GM15510 (cell line): ENCODE data around the gene TUBAL3.

Experiments used
- POLR2A ChIP-seq: IDR thresholded peaks from 3 replicates; pipeline ENCODE4 v1.6.1; 2011; ENCODE audit warnings: borderline replicate concordance; ENCODE audit not compliant: insufficient read length; ENCODE audit errors: extremely low read depth

Gene TUBAL3

DNA sequence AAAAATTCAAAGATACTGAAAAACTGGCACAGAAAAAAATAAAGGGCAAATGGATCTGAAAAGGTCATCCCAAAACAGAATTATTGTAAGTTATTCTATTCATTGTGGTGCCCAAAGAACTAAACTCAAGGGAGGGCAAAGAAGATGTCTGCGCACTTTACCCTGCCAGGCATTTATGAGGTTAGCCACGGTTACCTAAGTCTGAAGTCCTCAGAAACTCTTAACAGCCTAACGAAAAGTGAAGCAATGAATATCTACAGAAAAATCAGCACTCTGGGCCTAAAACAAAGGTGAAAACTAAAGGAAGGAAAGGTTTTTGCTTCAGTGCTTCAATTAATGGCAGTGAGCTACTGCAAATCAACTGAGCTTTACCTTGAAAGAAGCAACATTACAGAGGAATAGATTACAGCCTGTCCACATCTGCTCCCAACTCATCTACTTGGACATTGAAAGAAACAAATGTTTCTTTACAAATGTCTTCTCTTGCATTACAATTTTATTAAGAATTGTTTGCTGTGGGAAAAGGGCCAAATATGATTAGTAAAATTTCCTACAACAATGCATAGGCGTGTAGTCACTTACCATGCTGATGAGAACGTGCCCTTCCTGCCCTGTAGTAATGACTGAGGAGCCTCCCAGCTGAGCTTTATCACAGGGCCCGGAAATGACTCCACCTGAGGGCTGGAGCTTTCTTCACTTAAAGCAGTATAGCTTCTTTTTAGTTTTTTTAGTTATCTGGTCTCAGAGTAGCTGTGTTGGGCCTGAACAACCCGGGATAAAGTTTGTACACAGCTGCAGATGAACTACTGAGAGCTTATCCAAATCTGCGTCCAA lies at the start of gene TUBAL3:
Gene TUBAL3 (minus strand): TSS at position 621 of the 834 bp plus-strand sequence. CDS start 36 bp downstream, at position 585.
- TF ChIP-seq POLR2A, result no peak

GRCh38 chr10:5453749-5454489 lies 49.3 kb upstream of the TUBAL3 start:
- no peak for TF ChIP-seq POLR2A

DNA sequence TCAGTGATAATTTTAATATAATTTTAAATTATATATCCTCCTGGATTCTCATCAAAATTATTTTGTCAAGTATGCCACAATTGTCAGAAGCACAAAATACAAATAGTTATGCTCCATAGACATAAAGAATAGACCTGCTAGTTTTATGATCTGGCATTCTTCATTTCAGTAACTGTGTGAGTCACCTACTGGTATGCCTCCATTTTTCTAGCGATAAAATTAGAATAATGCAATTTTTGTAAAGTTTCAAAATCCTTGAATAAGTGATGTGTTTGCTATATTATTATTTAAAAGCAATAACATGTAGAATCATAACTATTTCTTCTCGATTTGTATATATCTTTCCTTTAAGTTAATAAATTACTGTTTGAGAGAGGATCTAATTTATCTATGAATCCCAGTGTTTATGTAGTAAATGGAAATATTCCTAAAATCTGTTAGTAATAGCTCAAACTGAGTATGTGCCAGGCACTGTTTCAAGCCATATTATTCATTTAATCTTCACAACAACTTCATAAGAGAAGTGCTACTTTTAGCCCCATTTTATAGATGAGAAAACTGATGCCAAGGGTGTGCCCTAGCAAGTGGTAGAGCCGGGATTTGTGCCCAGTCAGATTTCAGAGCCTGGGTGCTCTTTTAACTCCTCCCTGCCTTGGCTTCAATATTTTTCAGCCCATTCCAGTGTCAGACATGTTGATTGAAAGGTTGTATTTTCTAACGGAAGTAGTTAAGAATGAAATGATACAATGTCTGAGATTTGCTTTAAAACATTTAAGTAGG lies 46.2 kb upstream of the TUBAL3 start:
- TF ChIP-seq POLR2A, result no peak

- no peak for TF ChIP-seq POLR2A
Measured at GRCh38 chr10:5449823-5450222, 45.2 kb upstream of the TUBAL3 start.

DNA sequence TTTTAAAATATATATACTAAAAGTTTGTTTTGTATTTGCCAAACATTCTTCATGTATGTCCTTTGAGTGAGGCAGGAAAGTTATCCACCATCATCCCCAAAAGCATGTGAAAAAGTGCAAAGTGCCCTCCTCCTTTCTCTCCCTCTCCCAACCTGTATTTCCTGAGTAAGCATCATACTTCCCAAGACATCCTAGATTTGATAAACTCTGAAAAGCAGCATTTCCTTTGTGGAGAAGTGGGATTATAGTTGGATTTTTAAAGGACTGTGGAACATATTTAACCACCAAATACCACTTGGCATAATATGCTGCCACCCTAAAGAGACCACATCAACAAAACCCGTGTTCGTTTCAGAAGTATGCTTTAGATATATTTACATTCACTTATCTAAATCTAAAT lies 44.6 kb upstream of the TUBAL3 start:
- TF ChIP-seq POLR2A, result no peak

GRCh38 chr10:5448333-5449001 lies 43.8 kb upstream of the TUBAL3 start:
- TF ChIP-seq POLR2A, result no peak

- no peak for TF ChIP-seq POLR2A
Measured at GRCh38 chr10:5447611-5448071, 43.0 kb upstream of the TUBAL3 start.

- no peak for TF ChIP-seq POLR2A
Measured at GRCh38 chr10:5447056-5447455, 42.4 kb upstream of the TUBAL3 start.

DNA sequence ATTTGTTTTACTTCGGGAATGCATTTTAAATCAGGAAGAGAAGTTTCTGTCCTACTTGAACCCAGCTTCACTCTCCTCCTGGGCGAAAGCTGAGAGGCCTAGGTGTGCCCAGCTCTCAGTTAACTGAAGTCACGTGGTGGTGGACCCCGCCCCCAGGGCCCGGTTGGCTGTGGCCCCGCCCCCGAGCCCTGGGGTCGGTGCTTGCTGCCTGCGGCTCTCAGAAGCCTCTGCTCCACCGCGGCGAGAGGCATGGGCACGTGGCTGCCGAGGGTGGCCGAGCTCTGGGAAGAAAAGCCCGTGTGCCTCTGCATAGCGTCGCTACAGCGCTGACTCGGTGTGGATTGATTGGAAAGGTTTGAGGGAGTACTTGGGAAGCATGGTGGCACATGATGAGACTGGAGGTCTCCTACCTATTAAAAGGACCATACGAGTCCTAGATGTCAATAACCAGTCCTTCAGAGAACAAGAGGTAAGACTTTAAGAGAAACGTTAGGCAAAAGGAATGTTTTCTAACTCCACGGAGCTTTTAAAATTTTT lies 41.8 kb upstream of the TUBAL3 start:
- peak; percentile 29 for TF ChIP-seq POLR2A

DNA sequence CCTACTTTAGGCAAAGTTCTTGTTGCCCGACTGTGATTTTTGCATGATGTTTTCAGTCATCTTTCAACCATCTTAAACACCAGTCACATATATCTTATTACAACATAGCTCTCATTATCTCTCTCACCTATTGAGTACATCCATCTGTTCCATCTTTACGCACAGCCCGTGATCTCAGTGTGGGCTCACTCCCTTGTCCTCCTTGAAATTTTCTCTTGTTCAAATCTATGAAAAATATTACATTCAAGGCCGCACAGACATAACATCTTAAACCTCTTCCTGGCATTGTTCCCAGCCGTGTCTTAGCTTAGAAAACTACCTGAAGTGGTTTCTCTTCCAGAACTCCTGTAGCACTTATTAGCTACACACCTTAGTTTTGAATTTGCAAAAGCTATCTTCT lies 40.4 kb upstream of the TUBAL3 start:
- TF ChIP-seq POLR2A, result no peak

- no peak for TF ChIP-seq POLR2A
Measured at GRCh38 chr10:5443429-5443828, 38.8 kb upstream of the TUBAL3 start.

DNA sequence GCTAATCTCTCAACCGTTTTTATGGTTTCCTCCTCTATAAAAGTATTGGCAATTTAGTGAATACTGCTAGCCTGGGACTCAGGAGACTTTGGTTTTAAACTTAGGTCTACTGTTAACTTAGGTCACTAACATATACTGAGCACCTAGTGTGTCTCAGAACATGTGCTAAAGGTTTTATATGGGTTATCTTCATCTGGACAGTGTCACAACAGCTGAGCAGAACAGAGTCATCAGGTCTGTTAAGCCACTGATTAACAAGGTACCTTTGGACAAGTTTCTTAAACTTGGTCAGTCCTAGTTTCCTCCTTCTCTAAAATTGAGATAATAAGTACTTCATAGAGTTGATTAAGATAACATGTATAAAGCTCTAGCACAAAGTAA lies 38.4 kb upstream of the TUBAL3 start:
- no peak for TF ChIP-seq POLR2A

DNA sequence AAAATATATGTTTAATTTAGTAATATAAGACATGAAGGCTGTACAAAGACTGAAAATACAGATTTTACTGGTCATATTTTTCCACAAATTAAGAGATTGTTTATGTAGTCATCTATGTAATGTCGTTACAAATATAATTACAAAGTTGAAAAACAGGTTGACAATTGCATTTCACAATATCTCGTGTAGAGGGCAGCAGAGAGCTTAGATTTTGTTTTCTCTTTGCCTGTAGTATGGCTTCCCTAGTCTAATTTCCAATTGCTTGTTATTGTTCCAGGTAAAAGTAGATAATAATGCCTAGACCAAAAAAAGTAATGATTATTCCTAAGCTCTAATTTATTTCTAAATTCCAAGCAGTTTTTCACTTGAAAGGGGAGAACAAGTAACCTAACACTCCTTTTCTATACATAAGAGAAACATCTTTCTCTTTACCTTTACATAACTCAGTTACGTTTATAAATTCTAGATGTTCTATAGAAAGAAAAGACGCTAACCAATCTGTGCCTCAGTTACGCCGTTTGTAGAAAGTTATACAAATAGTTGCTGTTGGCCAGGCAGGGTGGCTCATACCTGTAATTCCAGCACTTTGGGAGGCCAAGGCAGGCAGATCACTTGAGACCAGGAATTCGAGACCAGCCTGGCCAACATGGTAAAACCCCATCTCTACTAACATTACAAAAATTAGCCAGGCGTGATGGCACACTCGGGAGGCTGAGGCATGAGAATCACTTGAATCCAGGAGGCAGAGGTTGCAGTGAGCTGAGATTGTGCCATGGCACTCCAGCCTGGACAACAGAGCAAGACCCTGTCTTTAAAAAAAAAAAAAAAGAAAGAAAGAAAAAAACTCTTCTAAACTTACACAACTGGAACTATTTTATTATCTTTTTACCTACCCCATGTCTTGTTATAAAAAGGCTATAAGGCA lies 37.7 kb upstream of the TUBAL3 start:
- TF ChIP-seq POLR2A, result no peak
